ENCODE data around the gene CTSL.

CTSL gene

DNA sequence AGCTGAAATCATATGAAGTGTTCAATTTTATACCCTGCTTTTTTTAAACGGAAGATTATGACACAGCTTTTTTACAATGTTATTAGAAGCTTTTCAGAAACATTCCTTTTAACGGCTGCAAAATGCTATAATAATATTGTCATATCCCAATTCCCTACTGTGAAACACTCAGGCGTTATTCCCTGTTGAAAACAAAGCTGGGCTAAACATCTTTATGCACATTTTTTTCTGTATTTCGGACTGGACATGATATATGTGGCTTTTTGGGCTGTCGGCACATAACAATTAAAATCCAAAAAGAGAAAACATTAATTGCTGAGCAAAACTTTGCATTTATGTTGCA, 12.0 kb upstream of the CTSL start:
- H3K4ac ChIP-seq (ENCODE audit: low read length): no peak overlapping the region
- no peak overlapping the region for H3K4me3 ChIP-seq (ENCODE audit: low read length in 2 of 2)
- no peak overlapping the region for H3K9ac ChIP-seq (ENCODE audit: low read depth, low read length, poor library complexity)
- H3K36me3 ChIP-seq (replicated peaks in 1 of 2; ENCODE audit: control insufficient read depth in 2 of 2, insufficient read depth in 2 of 2, low read length in 2 of 2): peaks cover 2 to 13% of the 10 kb centered on the region in 2 donors
- H4K91ac ChIP-seq (ENCODE audit: low read depth, low read length, poor library complexity): no peak overlapping the region
- DNase-seq (ENCODE audit: low spot score): no peak
- H3K18ac ChIP-seq (ENCODE audit: low read length): no peak overlapping the region
- H3K23ac ChIP-seq (ENCODE audit: low read depth, low read length, poor library complexity): no peak overlapping the region
- H2AK5ac ChIP-seq (ENCODE audit: low read depth, low read length): no peak overlapping the region
- H2BK15ac ChIP-seq (ENCODE audit: low read length): no peak overlapping the region
- no peak overlapping the region for H3K4me2 ChIP-seq (ENCODE audit: insufficient read depth, low read length, poor library complexity, severe bottlenecking)
- H3K9me3 ChIP-seq (replicated peaks in 1 of 2; ENCODE audit: control insufficient read depth in 2 of 2, insufficient read depth in 1 of 2, low read depth in 1 of 2, low read length in 2 of 2): no peaks in the 10 kb centered on the region
- peaks cover 0 to 1% of the 10 kb centered on the region in 2 donors for H3K4me1 ChIP-seq (ENCODE audit: control insufficient read depth in 2 of 2, insufficient read depth in 1 of 2, low read depth in 1 of 2, low read length in 2 of 2)
- no peaks in the 10 kb centered on the region for H3K27me3 ChIP-seq (ENCODE audit: control insufficient read depth in 3 of 3, insufficient read depth in 3 of 3, low read depth in 1 of 3, low read length in 3 of 3)
- no peak overlapping the region for H2BK12ac ChIP-seq (ENCODE audit: low read length)
- H4K8ac ChIP-seq (ENCODE audit: low read depth, low read length): no peak overlapping the region
- H2BK120ac ChIP-seq (ENCODE audit: low read depth, low read length): no peak overlapping the region
- H2AFZ ChIP-seq (ENCODE audit: low read length): no peak overlapping the region
- H3K27ac ChIP-seq (replicated peaks; ENCODE audit: low read length): no peak overlapping the region
- H3K79me1 ChIP-seq (ENCODE audit: low read depth, low read length): no peaks in the 10 kb centered on the region
- H2BK5ac ChIP-seq (ENCODE audit: low read length): no peak overlapping the region
- no CpG with 5 or more reads among the region's 5 CpGs for WGBS, 2 donors (ENCODE audit: extremely low coverage in 2 of 2, insufficient read length in 2 of 2, insufficient replicate concordance in 1 of 2)
- H3K14ac ChIP-seq (ENCODE audit: low read length): no peak overlapping the region

DNA sequence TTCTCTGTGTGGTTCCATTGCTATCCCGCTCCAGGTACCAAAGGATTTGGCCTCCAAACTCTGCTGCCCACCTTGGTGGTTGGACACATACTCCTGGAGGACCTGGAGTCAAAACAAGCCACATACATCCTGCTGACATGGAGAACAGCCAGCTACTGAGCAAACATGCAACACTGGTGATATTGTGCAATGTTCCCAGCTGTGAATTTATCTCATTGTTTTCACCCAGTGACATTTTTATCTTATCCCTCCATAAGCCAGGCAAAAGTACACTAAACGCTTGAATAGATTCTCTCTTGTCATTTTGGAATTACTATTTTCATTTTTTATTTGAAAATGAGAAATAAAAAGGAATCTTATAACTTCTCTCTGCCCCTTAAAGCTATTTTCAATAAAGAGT, 11.1 kb upstream of the CTSL start:
- no peak overlapping the region for H2BK12ac ChIP-seq (ENCODE audit: low read length)
- H3K18ac ChIP-seq (ENCODE audit: low read length): no peak overlapping the region
- H3K14ac ChIP-seq (ENCODE audit: low read length): no peak overlapping the region
- H2BK120ac ChIP-seq (ENCODE audit: low read depth, low read length): no peak overlapping the region
- peaks cover 0 to 5% of the 10 kb centered on the region in 2 donors for H3K36me3 ChIP-seq (replicated peaks in 1 of 2; ENCODE audit: control insufficient read depth in 2 of 2, insufficient read depth in 2 of 2, low read length in 2 of 2)
- no peak overlapping the region for H3K4ac ChIP-seq (ENCODE audit: low read length)
- H2BK5ac ChIP-seq (ENCODE audit: low read length): no peak overlapping the region
- H2BK15ac ChIP-seq (ENCODE audit: low read length): no peak overlapping the region
- no peak overlapping the region for H3K23ac ChIP-seq (ENCODE audit: low read depth, low read length, poor library complexity)
- H2AK5ac ChIP-seq (ENCODE audit: low read depth, low read length): no peak overlapping the region
- H3K4me1 ChIP-seq (ENCODE audit: control insufficient read depth in 2 of 2, insufficient read depth in 1 of 2, low read depth in 1 of 2, low read length in 2 of 2): peaks cover 0 to 1% of the 10 kb centered on the region in 2 donors
- H3K9ac ChIP-seq (ENCODE audit: low read depth, low read length, poor library complexity): no peak overlapping the region
- no peaks in the 10 kb centered on the region for H3K79me1 ChIP-seq (ENCODE audit: low read depth, low read length)
- H2AFZ ChIP-seq (ENCODE audit: low read length): no peak overlapping the region
- DNase-seq (ENCODE audit: low spot score): no peak
- no peak overlapping the region for H4K8ac ChIP-seq (ENCODE audit: low read depth, low read length)
- no peaks in the 10 kb centered on the region for H3K9me3 ChIP-seq (replicated peaks in 1 of 2; ENCODE audit: control insufficient read depth in 2 of 2, insufficient read depth in 1 of 2, low read depth in 1 of 2, low read length in 2 of 2)
- H3K27ac ChIP-seq (replicated peaks; ENCODE audit: low read length): no peak overlapping the region
- no CpG with 5 or more reads among the region's 2 CpGs for WGBS, 2 donors (ENCODE audit: extremely low coverage in 2 of 2, insufficient read length in 2 of 2, insufficient replicate concordance in 1 of 2)
- H3K27me3 ChIP-seq (ENCODE audit: control insufficient read depth in 3 of 3, insufficient read depth in 3 of 3, low read depth in 1 of 3, low read length in 3 of 3): no peaks in the 10 kb centered on the region
- no peak overlapping the region for H4K91ac ChIP-seq (ENCODE audit: low read depth, low read length, poor library complexity)
- H3K4me2 ChIP-seq (ENCODE audit: insufficient read depth, low read length, poor library complexity, severe bottlenecking): no peak overlapping the region
- no peak overlapping the region for H3K4me3 ChIP-seq (ENCODE audit: low read length in 2 of 2)

DNA sequence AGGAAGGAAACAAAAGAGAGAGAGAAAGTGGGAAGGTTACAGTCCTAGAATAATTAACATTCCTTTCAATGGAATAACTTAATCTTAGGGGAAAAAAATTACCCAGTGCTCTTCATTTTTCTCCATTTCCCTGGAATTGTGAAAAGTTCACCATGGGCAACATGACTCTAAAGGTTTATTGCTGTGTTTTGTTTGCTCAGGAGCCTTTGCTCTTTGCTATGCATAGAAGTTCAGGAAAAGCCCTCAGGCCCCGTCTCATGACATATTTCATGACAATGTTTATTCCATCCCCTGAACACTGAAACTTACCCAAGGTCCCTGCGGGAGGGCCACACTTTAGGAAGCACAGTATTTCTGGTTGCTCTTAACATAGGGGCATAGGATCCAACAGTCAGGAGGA, 9.8 kb upstream of the CTSL start:
- Histone ChIP-seq H2BK120ac (ENCODE audit: low read depth, low read length) (no peak overlapping the region), H2AFZ (ENCODE audit: low read length) (no peak overlapping the region), H3K18ac (ENCODE audit: low read length) (no peak overlapping the region), H3K23ac (ENCODE audit: low read depth, low read length, poor library complexity) (no peak overlapping the region), H2BK15ac (ENCODE audit: low read length) (no peak overlapping the region), H3K4me1 (ENCODE audit: control insufficient read depth in 2 of 2, insufficient read depth in 1 of 2, low read depth in 1 of 2, low read length in 2 of 2) (peaks cover 0 to 1% of the 10 kb centered on the region in 2 donors), H3K79me1 (ENCODE audit: low read depth, low read length) (no peaks in the 10 kb centered on the region), H2BK12ac (ENCODE audit: low read length) (no peak overlapping the region), H3K27ac (replicated peaks; ENCODE audit: low read length) (no peak overlapping the region), H4K8ac (ENCODE audit: low read depth, low read length) (no peak overlapping the region), H2BK5ac (ENCODE audit: low read length) (no peak overlapping the region), H3K4me3 (ENCODE audit: low read length in 2 of 2) (no peak overlapping the region), H3K14ac (ENCODE audit: low read length) (no peak overlapping the region), H3K9ac (ENCODE audit: low read depth, low read length, poor library complexity) (no peak overlapping the region), H3K4ac (ENCODE audit: low read length) (no peak overlapping the region), H4K91ac (ENCODE audit: low read depth, low read length, poor library complexity) (no peak overlapping the region), H2AK5ac (ENCODE audit: low read depth, low read length) (no peak overlapping the region), H3K9me3 (replicated peaks in 1 of 2; ENCODE audit: control insufficient read depth in 2 of 2, insufficient read depth in 1 of 2, low read depth in 1 of 2, low read length in 2 of 2) (no peaks in the 10 kb centered on the region), H3K27me3 (ENCODE audit: control insufficient read depth in 3 of 3, insufficient read depth in 3 of 3, low read depth in 1 of 3, low read length in 3 of 3) (no peaks in the 10 kb centered on the region), H3K36me3 (replicated peaks in 1 of 2; ENCODE audit: control insufficient read depth in 2 of 2, insufficient read depth in 2 of 2, low read length in 2 of 2) (no peaks in the 10 kb centered on the region), H3K4me2 (ENCODE audit: insufficient read depth, low read length, poor library complexity, severe bottlenecking) (no peak overlapping the region)
- DNase-seq (ENCODE audit: low spot score): no peak
- no CpG with 5 or more reads among the region's 2 CpGs for WGBS, 2 donors (ENCODE audit: extremely low coverage in 2 of 2, insufficient read length in 2 of 2, insufficient replicate concordance in 1 of 2)

- H2BK120ac ChIP-seq (ENCODE audit: low read depth, low read length): no peak overlapping the region
- no CpG with 5 or more reads among the region's 1 CpG for WGBS, 2 donors (ENCODE audit: extremely low coverage in 2 of 2, insufficient read length in 2 of 2, insufficient replicate concordance in 1 of 2)
- DNase-seq (ENCODE audit: low spot score): no peak
These were observed 8.5 kb upstream of the CTSL start for GRCh38 chr9:87717456-87717855.

More at GRCh38 chr9:87717456-87717855, 8.5 kb upstream of the CTSL start:
- H3K4me1 ChIP-seq (ENCODE audit: control insufficient read depth in 2 of 2, insufficient read depth in 1 of 2, low read depth in 1 of 2, low read length in 2 of 2): no peaks in the 10 kb centered on the region
- H4K8ac ChIP-seq (ENCODE audit: low read depth, low read length): no peak overlapping the region
- H3K4ac ChIP-seq (ENCODE audit: low read length): no peak overlapping the region
- no peak overlapping the region for H3K27ac ChIP-seq (replicated peaks; ENCODE audit: low read length)
- no peaks in the 10 kb centered on the region for H3K9me3 ChIP-seq (replicated peaks in 1 of 2; ENCODE audit: control insufficient read depth in 2 of 2, insufficient read depth in 1 of 2, low read depth in 1 of 2, low read length in 2 of 2)
- no peak overlapping the region for H2BK15ac ChIP-seq (ENCODE audit: low read length)
- H3K23ac ChIP-seq (ENCODE audit: low read depth, low read length, poor library complexity): no peak overlapping the region
- no peak overlapping the region for H3K14ac ChIP-seq (ENCODE audit: low read length)
- no peak overlapping the region for H3K18ac ChIP-seq (ENCODE audit: low read length)
- H4K91ac ChIP-seq (ENCODE audit: low read depth, low read length, poor library complexity): no peak overlapping the region
- H2AFZ ChIP-seq (ENCODE audit: low read length): no peak overlapping the region
- no peaks in the 10 kb centered on the region for H3K36me3 ChIP-seq (replicated peaks in 1 of 2; ENCODE audit: control insufficient read depth in 2 of 2, insufficient read depth in 2 of 2, low read length in 2 of 2)
- H3K4me3 ChIP-seq (ENCODE audit: low read length in 2 of 2): no peak overlapping the region
- no peak overlapping the region for H3K9ac ChIP-seq (ENCODE audit: low read depth, low read length, poor library complexity)
- H3K4me2 ChIP-seq (ENCODE audit: insufficient read depth, low read length, poor library complexity, severe bottlenecking): no peak overlapping the region
- H3K27me3 ChIP-seq (ENCODE audit: control insufficient read depth in 3 of 3, insufficient read depth in 3 of 3, low read depth in 1 of 3, low read length in 3 of 3): peaks cover 0 to 3% (median 0%) of the 10 kb centered on the region in 3 experiments
- no peak overlapping the region for H2AK5ac ChIP-seq (ENCODE audit: low read depth, low read length)
- H2BK5ac ChIP-seq (ENCODE audit: low read length): no peak overlapping the region
- H2BK12ac ChIP-seq (ENCODE audit: low read length): no peak overlapping the region
- no peaks in the 10 kb centered on the region for H3K79me1 ChIP-seq (ENCODE audit: low read depth, low read length)

All from neuronal stem cell (in vitro differentiated cells).